Activated CD8-positive, alpha-beta T cell treated with anti-CD3 and anti-CD28 coated beads for 36 hours (primary cell): ENCODE measurements around the gene CLIP4. TPM values are rescaled to one million over a fixed set of nuclear protein-coding genes. Genes with fewer than 3 reads are reported as not detected.

Experiments
- ATAC-seq: fragments of 200-7000 bp; cut with Tn5 transposase; one replicate; pipeline ENCODE4 v1.10.0; 2021; ENCODE audit warnings: mild to moderate bottlenecking, moderate library complexity
- CTCF ChIA-PET: fragments of 350-600 bp; sonication (Branson Sonifier 250); formaldehyde crosslinking; loops from one replicate; lab custom pipeline; 2021; ENCODE audit warnings: antibody characterized with exemption; lab: Charles Lee
- POLR2A ChIA-PET: fragments of 350-600 bp; sonication (Branson Sonifier 250); formaldehyde crosslinking; loops from one replicate; lab custom pipeline; 2021; ENCODE audit warnings: antibody characterized with exemption; lab: Charles Lee
- DNase-seq: peaks from one replicate; pipeline ENCODE4 v3.0.0-alpha.2; 2020
- H3K27ac Mint-ChIP-seq: one replicate; pipeline ENCODE4 v1.8.0; 2021; ENCODE audit warnings: mild to moderate bottlenecking, mixed read lengths
- H3K27me3 Mint-ChIP-seq: one replicate; pipeline ENCODE4 v1.8.0; 2021; ENCODE audit warnings: mixed read lengths
- H3K36me3 Mint-ChIP-seq: one replicate; pipeline ENCODE4 v1.8.0; 2021; ENCODE audit warnings: low read depth, mixed read lengths
- H3K4me1 Mint-ChIP-seq: one replicate; pipeline ENCODE4 v1.8.0; 2021; ENCODE audit warnings: low read depth, mixed read lengths
- H3K4me3 Mint-ChIP-seq: one replicate; pipeline ENCODE4 v1.8.0; 2021; ENCODE audit warnings: mild to moderate bottlenecking, moderate library complexity, mixed read lengths
- H3K9me3 Mint-ChIP-seq: one replicate; pipeline ENCODE4 v1.8.0; 2021; ENCODE audit warnings: mixed read lengths
- intact Hi-C: fragments of 100-400 bp; cut with micrococcal nuclease; formaldehyde crosslinking; loops from one replicate; pipeline ENCODE4 v1.10.0; 2022
- total RNA-seq, 2 experiments: library from RNA; stranded (reverse); gene quantifications; one replicate each; pipeline ENCODE4 v1.2.3, GENCODE V29; 2021
- TF ChIP-seq, protein P1 (sequence below): fragments of 200-600 bp; IDR thresholded peaks from one replicate; pipeline ENCODE4 v1.8.0; 2022; ENCODE audit warnings: antibody characterized with exemption, mild to moderate bottlenecking

CLIP4 gene
- total RNA-seq, 2 experiments from 2014 or later: 25.3 to 28.3 TPM

DNA sequence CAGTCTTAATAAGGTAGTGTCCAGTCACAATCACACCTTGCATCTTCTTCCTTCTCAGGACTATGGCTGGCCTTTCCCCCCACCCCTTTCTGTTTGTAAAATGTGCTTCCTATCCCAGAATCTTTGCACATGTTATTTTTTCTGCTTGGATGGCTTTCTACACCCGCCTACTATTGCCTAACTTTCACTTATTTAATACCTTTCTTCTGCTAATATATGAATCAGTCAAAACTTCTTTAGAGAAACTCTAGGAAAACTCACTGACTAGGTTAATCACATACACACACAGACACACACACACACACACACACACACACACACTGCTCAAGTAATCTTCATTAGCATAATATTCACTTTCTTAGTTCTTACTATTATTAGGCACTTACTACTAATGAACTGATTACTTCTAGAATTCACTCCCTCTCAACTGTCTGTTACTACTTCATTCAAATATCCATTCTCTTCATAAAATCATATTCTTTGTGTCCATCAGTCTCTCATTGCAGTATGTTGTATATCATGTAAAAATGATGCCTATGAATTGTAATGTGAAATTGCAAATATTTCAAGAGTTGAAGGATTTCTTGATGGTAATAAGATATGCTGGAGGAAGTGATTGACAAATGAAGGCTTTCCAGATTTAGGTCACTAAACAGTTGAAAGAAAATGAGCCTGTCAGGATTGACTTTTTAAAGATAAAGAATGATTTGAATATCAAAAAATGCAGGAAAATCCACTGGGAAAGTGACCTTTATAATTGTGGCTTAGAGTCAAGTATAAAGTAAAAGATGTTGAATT is 51.2 kb downstream of the CLIP4 start:
- intact Hi-C loops: no loop called here
- ChIA-PET POLR2A (interaction anchor here (1.0 kb wide), 1 partner anchor 53 kb away, joined by 6 read pairs; no protein-coding TSS in a partner anchor), CTCF (interaction anchor here (0.9 kb wide), 1 partner anchor 20 kb away, joined by 3 read pairs; no protein-coding TSS in a partner anchor)
- Mint-ChIP-seq H3K9me3 (no peaks in the 10 kb centered on the region), H3K27ac (no peak overlapping the region), H3K4me3 (no peak overlapping the region), H3K27me3 (no peaks in the 10 kb centered on the region), H3K4me1 (no peaks in the 10 kb centered on the region), H3K36me3 (peaks cover 20% of the 10 kb centered on the region)
- DNase-seq (no peak), ATAC-seq (no peak)
- TF ChIP-seq, protein P1, sequence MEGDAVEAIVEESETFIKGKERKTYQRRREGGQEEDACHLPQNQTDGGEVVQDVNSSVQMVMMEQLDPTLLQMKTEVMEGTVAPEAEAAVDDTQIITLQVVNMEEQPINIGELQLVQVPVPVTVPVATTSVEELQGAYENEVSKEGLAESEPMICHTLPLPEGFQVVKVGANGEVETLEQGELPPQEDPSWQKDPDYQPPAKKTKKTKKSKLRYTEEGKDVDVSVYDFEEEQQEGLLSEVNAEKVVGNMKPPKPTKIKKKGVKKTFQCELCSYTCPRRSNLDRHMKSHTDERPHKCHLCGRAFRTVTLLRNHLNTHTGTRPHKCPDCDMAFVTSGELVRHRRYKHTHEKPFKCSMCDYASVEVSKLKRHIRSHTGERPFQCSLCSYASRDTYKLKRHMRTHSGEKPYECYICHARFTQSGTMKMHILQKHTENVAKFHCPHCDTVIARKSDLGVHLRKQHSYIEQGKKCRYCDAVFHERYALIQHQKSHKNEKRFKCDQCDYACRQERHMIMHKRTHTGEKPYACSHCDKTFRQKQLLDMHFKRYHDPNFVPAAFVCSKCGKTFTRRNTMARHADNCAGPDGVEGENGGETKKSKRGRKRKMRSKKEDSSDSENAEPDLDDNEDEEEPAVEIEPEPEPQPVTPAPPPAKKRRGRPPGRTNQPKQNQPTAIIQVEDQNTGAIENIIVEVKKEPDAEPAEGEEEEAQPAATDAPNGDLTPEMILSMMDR: no peak

DNA sequence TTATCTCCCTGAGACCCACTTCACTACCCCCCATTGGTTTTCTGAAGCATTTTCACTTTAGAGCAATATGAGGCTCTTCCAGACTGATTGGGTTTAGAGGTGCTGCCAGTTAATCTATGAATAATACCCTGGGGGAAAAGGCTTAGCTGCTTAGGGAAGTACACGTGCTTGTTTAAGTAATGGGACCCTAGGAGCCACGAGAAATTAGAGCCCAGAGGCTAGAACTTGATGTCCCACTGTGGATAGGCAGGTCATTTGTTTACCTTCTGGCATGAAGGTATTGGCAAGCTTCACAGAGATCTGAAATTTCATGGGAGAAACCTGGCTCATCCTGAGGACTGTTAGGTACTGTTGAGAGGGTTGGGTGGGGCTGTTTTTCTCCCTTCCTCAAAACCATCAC is 59.7 kb downstream of the CLIP4 start:
- TF ChIP-seq, protein P1: no peak
- Mint-ChIP-seq H3K9me3 (no peaks in the 10 kb centered on the region), H3K27ac (peak overlapping the region; percentile 22), H3K4me1 (peaks cover 5% of the 10 kb centered on the region), H3K36me3 (peaks cover 20% of the 10 kb centered on the region), H3K4me3 (no peak overlapping the region), H3K27me3 (no peaks in the 10 kb centered on the region)
- intact Hi-C loops: no loop called here
- CTCF ChIA-PET: no interaction called here
- POLR2A ChIA-PET: no interaction called here
- ATAC-seq: no peak
- no peak for DNase-seq

DNA sequence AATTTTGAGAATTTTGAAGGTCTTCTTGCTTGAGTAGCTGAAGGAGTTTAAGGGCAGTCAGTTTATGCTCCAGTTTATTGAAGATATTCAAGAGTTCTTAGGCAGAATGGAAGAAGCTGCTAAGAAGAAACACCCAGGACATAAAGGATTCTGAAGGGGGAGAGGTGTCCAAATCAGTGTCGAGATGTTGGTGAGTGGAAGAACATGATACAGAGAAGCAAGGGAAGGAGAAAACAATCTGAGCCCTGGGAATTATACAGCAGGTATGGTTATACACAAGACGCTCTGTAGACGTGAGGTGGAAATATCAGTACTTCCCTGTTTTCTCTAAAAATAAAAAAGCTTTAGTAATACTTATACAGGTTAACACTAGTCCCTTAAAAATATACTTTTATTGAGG is 60.1 kb downstream of the CLIP4 start:
- Mint-ChIP-seq H3K4me1 (peaks cover 6% of the 10 kb centered on the region), H3K4me3 (no peak overlapping the region), H3K27me3 (no peaks in the 10 kb centered on the region), H3K36me3 (peaks cover 19% of the 10 kb centered on the region), H3K27ac (peak overlapping the region; percentile 22), H3K9me3 (no peaks in the 10 kb centered on the region)
- ATAC-seq (no peak), DNase-seq (no peak)
- ChIA-PET POLR2A (interaction anchor here (2.5 kb wide), 1 partner anchor 11 kb away, joined by 7 read pairs; no protein-coding TSS in a partner anchor), CTCF (no interaction called here)
- TF ChIP-seq, protein P1: no peak
- intact Hi-C loops: no loop called here

DNA sequence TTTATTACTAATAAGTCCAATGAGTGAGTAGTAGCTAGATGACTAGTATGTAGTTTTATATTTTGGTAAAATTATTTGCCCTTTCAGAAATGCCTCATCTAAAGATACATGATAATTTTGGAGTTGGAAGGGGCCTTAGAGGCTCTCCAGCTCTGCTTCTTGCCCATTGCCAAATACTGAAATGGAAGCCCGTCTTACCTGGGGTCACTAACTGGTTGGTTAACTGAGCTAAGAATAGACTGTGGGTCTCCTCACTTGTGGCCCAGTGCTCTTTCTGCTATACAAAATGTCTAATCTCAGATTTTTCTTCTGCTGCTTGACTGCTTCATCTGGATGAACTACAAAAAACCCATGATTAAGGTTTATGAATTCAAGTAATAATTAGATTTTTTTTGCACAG is 67.1 kb downstream of the CLIP4 start:
- POLR2A ChIA-PET: interaction anchor here (0.8 kb wide), 1 partner anchor 626 kb away, joined by 3 read pairs; no protein-coding TSS in a partner anchor
- H3K27me3 Mint-ChIP-seq: no peaks in the 10 kb centered on the region
- H3K4me3 Mint-ChIP-seq: no peak overlapping the region
- H3K9me3 Mint-ChIP-seq: no peaks in the 10 kb centered on the region
- H3K4me1 Mint-ChIP-seq: peaks cover 6% of the 10 kb centered on the region
- CTCF ChIA-PET: interaction anchor here (0.6 to 2.2 kb wide), 4 partner anchors 8 to 237 kb away, joined by 3 to 8 read pairs (median 4); no protein-coding TSS in a partner anchor
- TF ChIP-seq, protein P1: no peak
- intact Hi-C loops: no loop called here
- no peak for DNase-seq
- H3K36me3 Mint-ChIP-seq: peaks cover 18% of the 10 kb centered on the region
- ATAC-seq: no peak
- no peak overlapping the region for H3K27ac Mint-ChIP-seq

DNA sequence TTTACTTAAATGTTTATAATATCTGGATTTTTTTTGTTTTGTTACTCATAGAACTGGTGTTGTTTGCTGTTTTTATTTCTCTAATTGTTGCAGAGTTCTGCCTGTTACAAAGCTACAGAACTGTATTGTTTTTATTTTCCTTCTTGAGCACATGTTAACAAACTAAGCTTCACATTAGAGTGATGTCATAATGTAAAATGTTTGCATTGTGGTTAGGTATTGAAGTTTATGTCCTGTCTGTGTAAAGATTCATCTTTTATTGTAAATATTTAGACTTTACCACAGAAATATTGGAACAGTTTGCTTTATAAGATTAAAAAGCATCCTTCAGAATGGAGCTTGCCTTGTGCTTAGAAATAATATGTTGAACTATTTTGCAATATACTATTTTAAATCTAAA is 67.7 kb downstream of the CLIP4 start:
- ATAC-seq (no peak), DNase-seq (no peak)
- TF ChIP-seq, protein P1: no peak
- Mint-ChIP-seq H3K27ac (no peak overlapping the region), H3K27me3 (no peaks in the 10 kb centered on the region), H3K4me3 (no peak overlapping the region), H3K4me1 (peaks cover 6% of the 10 kb centered on the region), H3K9me3 (peaks cover 3% of the 10 kb centered on the region), H3K36me3 (peaks cover 24% of the 10 kb centered on the region)
- intact Hi-C loops: no loop called here
- POLR2A ChIA-PET: no interaction called here
- CTCF ChIA-PET: interaction anchor here (0.8 to 2.2 kb wide), 2 partner anchors 8 to 225 kb away, joined by 4 to 8 read pairs; no protein-coding TSS in a partner anchor
